Measurements from ENCODE around the gene FRRS1. TPM values are rescaled to one million over a fixed set of nuclear protein-coding genes. Genes with fewer than 3 reads are reported as not detected.

FRRS1 gene
- total and polyA plus RNA-seq, 10 of the 15 experiments (the other 5 are each of a cell fraction or from before 2014, with no cell fraction given) = 0.13 to 18.9 (median 8.0) TPM

DNA sequence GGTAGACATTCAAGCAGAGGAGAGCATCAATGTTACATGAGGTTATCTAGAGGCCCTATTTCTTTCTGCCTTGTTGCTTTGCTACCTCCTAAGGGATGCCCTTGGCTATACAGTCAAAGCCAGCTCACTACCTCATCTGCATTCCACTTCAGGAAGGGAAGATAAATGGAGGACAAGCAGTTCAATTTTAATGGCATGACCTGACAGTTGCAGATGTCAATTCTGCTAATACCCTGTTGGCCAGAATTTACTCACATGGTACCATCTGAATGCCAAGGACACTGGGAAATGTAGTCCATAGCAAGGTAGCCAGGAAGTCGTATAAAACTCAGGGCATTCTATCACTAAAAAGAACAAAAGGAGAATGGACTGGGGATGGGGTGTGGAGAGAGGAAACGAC, 89.0 kb downstream of the FRRS1 start:
- Histone ChIP-seq H3K36me3 (ENCODE audit: control insufficient read depth in 2 of 2, insufficient read depth in 2 of 2, low read length in 1 of 2) (no peaks in the 10 kb centered on the region), H3K27me3 (replicated peaks in 1 of 2; ENCODE audit: control insufficient read depth in 2 of 2, insufficient read depth in 2 of 2, low read length in 1 of 2) (no peaks in the 10 kb centered on the region), H3K9ac (ENCODE audit: control insufficient read depth, insufficient read depth, low read length) (no peak overlapping the region), H4K20me1 (ENCODE audit: control insufficient read depth, insufficient read depth) (no peaks in the 10 kb centered on the region), H3K4me2 (ENCODE audit: control insufficient read depth, insufficient read depth) (no peak overlapping the region), H3K9me3 (replicated peaks; ENCODE audit: control insufficient read depth, insufficient read depth, low read length) (no peaks in the 10 kb centered on the region), H3K27ac (ENCODE audit: control insufficient read depth, insufficient read depth) (no peak overlapping the region), H2AFZ (ENCODE audit: control insufficient read depth, low read depth, low read length) (no peak overlapping the region), H3K4me3 (no peak overlapping the region), H3K79me2 (ENCODE audit: control insufficient read depth, insufficient read depth, low read length) (no peaks in the 10 kb centered on the region), H3K4me1 (ENCODE audit: control insufficient read depth, insufficient read depth, low read length) (no peaks in the 10 kb centered on the region)
- WGBS (ENCODE audit: insufficient coverage, insufficient replicate concordance, low lambda C conversion rate, missing lambda C conversion rate) = 46% methylated on average over 2 of the region's 2 CpGs
- ChIA-PET POLR2A (no interaction called here), SMC1A (ENCODE audit: uncharacterized antibody, unreplicated experiment) (no interaction called here), CTCF (interaction anchor here (1.9 kb wide), 1 partner anchor 11 kb away, joined by 6 read pairs; no protein-coding TSS in a partner anchor), RAD21 (ENCODE audit: unreplicated experiment) (no interaction called here)
- in situ Hi-C loops (cut with MboI) (no loop called here), intact Hi-C loops (cut with micrococcal nuclease; ENCODE audit: unreplicated experiment) (no loop called here)
- TF ChIP-seq, protein P1, sequence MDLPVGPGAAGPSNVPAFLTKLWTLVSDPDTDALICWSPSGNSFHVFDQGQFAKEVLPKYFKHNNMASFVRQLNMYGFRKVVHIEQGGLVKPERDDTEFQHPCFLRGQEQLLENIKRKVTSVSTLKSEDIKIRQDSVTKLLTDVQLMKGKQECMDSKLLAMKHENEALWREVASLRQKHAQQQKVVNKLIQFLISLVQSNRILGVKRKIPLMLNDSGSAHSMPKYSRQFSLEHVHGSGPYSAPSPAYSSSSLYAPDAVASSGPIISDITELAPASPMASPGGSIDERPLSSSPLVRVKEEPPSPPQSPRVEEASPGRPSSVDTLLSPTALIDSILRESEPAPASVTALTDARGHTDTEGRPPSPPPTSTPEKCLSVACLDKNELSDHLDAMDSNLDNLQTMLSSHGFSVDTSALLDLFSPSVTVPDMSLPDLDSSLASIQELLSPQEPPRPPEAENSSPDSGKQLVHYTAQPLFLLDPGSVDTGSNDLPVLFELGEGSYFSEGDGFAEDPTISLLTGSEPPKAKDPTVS (IDR thresholded peaks at IDR 0.05; ENCODE audit: low read depth, low read length) = no peak
- TF ChIP-seq SMAD5 (IDR thresholded peaks at IDR 0.05; ENCODE audit: low read depth) (no peak), RUNX3 (IDR thresholded peaks at IDR 0.05; ENCODE audit: low read length) (no peak), SIX5 (IDR thresholded peaks at IDR 0.05; ENCODE audit: low read depth, low read length, severe bottlenecking) (peak; percentile 36), NR2F1 (conservative IDR thresholded peaks at IDR 0.05) (no peak)
- no peak for DNase-seq (ENCODE audit: low read depth, low spot score)
- BruUV-seq (replicated peaks) = no TSS peak
- peak; percentile 76 for FAIRE-seq
- ATAC-seq = peak; percentile 36; the same call in 2 of the 3 replicates

DNA sequence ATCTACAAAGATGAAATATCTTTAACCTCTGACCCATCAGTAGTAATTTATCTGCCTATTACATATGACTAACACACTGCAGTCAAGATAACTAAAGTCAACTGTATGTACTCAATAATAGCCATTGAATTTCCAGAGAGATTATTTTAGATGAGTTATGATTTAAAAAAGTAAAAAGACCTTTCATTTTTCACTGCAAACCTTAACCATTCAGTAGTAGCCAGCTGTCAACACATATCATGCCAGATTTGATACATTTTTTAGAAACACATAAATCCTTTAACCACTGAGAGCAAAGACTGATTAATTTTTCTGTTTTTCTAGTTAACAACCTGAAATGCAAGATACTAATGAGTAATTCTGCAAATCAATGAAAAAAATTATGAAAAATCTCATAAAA, 89.6 kb downstream of the FRRS1 start:
- no peak for FAIRE-seq
- no TSS peak for BruUV-seq (replicated peaks)
- no peak for DNase-seq (ENCODE audit: low read depth, low spot score)
- ChIA-PET SMC1A (ENCODE audit: uncharacterized antibody, unreplicated experiment) (no interaction called here), CTCF (no interaction called here), POLR2A (no interaction called here), RAD21 (ENCODE audit: unreplicated experiment) (no interaction called here)
- ATAC-seq = no peak
- H3K4me2 ChIP-seq (ENCODE audit: control insufficient read depth, insufficient read depth) = no peak overlapping the region
- no peaks in the 10 kb centered on the region for H3K4me1 ChIP-seq (ENCODE audit: control insufficient read depth, insufficient read depth, low read length)
- no peaks in the 10 kb centered on the region for H3K27me3 ChIP-seq (replicated peaks in 1 of 2; ENCODE audit: control insufficient read depth in 2 of 2, insufficient read depth in 2 of 2, low read length in 1 of 2)
- H3K4me3 ChIP-seq = no peak overlapping the region
- no peak overlapping the region for H3K27ac ChIP-seq (ENCODE audit: control insufficient read depth, insufficient read depth)
- no peaks in the 10 kb centered on the region for H4K20me1 ChIP-seq (ENCODE audit: control insufficient read depth, insufficient read depth)
- in situ Hi-C loops (cut with MboI) = no loop called here
- no peak overlapping the region for H2AFZ ChIP-seq (ENCODE audit: control insufficient read depth, low read depth, low read length)
- no peaks in the 10 kb centered on the region for H3K9me3 ChIP-seq (replicated peaks; ENCODE audit: control insufficient read depth, insufficient read depth, low read length)
- H3K9ac ChIP-seq (ENCODE audit: control insufficient read depth, insufficient read depth, low read length) = no peak overlapping the region
- intact Hi-C loops (cut with micrococcal nuclease; ENCODE audit: unreplicated experiment) = no loop called here
- no peaks in the 10 kb centered on the region for H3K79me2 ChIP-seq (ENCODE audit: control insufficient read depth, insufficient read depth, low read length)
- no peaks in the 10 kb centered on the region for H3K36me3 ChIP-seq (ENCODE audit: control insufficient read depth in 2 of 2, insufficient read depth in 2 of 2, low read length in 1 of 2)
- TF ChIP-seq HDAC6 (IDR thresholded peaks at IDR 0.05; ENCODE audit: unreplicated experiment) = no peak
- no peak for TF ChIP-seq POLR2A (IDR thresholded peaks at IDR 0.05; ENCODE audit: low read depth, low read length)
- TF ChIP-seq ETV6 (conservative IDR thresholded peaks at IDR 0.05 in 1 of 2, IDR thresholded peaks at IDR 0.05 in 1 of 2; ENCODE audit: borderline replicate concordance in 1 of 2, low read depth in 1 of 2) = no peak
- TF ChIP-seq, protein P2, sequence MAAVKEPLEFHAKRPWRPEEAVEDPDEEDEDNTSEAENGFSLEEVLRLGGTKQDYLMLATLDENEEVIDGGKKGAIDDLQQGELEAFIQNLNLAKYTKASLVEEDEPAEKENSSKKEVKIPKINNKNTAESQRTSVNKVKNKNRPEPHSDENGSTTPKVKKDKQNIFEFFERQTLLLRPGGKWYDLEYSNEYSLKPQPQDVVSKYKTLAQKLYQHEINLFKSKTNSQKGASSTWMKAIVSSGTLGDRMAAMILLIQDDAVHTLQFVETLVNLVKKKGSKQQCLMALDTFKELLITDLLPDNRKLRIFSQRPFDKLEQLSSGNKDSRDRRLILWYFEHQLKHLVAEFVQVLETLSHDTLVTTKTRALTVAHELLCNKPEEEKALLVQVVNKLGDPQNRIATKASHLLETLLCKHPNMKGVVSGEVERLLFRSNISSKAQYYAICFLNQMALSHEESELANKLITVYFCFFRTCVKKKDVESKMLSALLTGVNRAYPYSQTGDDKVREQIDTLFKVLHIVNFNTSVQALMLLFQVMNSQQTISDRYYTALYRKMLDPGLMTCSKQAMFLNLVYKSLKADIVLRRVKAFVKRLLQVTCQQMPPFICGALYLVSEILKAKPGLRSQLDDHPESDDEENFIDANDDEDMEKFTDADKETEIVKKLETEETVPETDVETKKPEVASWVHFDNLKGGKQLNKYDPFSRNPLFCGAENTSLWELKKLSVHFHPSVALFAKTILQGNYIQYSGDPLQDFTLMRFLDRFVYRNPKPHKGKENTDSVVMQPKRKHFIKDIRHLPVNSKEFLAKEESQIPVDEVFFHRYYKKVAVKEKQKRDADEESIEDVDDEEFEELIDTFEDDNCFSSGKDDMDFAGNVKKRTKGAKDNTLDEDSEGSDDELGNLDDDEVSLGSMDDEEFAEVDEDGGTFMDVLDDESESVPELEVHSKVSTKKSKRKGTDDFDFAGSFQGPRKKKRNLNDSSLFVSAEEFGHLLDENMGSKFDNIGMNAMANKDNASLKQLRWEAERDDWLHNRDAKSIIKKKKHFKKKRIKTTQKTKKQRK (IDR thresholded peaks at IDR 0.05; ENCODE audit: low read depth, low read length) = no peak
- TF ChIP-seq, protein P3, sequence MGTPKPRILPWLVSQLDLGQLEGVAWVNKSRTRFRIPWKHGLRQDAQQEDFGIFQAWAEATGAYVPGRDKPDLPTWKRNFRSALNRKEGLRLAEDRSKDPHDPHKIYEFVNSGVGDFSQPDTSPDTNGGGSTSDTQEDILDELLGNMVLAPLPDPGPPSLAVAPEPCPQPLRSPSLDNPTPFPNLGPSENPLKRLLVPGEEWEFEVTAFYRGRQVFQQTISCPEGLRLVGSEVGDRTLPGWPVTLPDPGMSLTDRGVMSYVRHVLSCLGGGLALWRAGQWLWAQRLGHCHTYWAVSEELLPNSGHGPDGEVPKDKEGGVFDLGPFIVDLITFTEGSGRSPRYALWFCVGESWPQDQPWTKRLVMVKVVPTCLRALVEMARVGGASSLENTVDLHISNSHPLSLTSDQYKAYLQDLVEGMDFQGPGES (IDR thresholded peaks at IDR 0.05) = no peak
- TF ChIP-seq RBBP5 (conservative IDR thresholded peaks at IDR 0.05) = no peak
- TF ChIP-seq SRF (IDR thresholded peaks at IDR 0.05; ENCODE audit: low read depth in 2 of 2, low read length in 2 of 2) = no peak
